Loucy (cell line): ENCODE results near the gene ITPRIP.

Experiments used
- H2AFZ ChIP-seq: fragments of 200-600 bp; sonication (generic); 2 replicates; pipeline ENCODE4 v1.6.0; 2016; ENCODE audit warnings: antibody characterized with exemption, mild to moderate bottlenecking, low read length, moderate library complexity
- H3F3A ChIP-seq: fragments of 200-600 bp; 2 replicates; pipeline ENCODE4 v1.6.0; 2016; ENCODE audit warnings: antibody characterized with exemption, low read depth, mild to moderate bottlenecking
- H3K27me3 ChIP-seq: fragments of 200-600 bp; sonication (generic); 2 replicates; pipeline ENCODE4 v1.6.1; 2014; ENCODE audit warnings: low read length, mild to moderate bottlenecking; ENCODE audit not compliant: insufficient read depth, poor library complexity, severe bottlenecking
- H3K36me3 ChIP-seq: fragments of 200-600 bp; sonication (generic); 2 replicates; pipeline ENCODE4 v1.6.1; 2016; ENCODE audit warnings: low read length; ENCODE audit not compliant: insufficient read depth
- H3K4me1 ChIP-seq: fragments of 200-600 bp; sonication (generic); 2 replicates; pipeline ENCODE4 v1.5.1; 2014; ENCODE audit warnings: low read length, mild to moderate bottlenecking; ENCODE audit not compliant: insufficient read depth, poor library complexity, severe bottlenecking
- H3K4me2 ChIP-seq: fragments of 200-600 bp; sonication (generic); 2 replicates; pipeline ENCODE4 v1.6.0; 2014; ENCODE audit warnings: antibody characterized with exemption, low read length, low read depth, mild to moderate bottlenecking; ENCODE audit not compliant: poor library complexity, severe bottlenecking
- H3K4me3 ChIP-seq: fragments of 200-600 bp; sonication (generic); 2 replicates; pipeline ENCODE4 v1.5.1; 2014; ENCODE audit warnings: low read length, mild to moderate bottlenecking, mixed read lengths; ENCODE audit not compliant: poor library complexity, severe bottlenecking
- H3K79me2 ChIP-seq: fragments of 200-600 bp; sonication (generic); 2 replicates; pipeline ENCODE4 v1.6.1; 2014; ENCODE audit warnings: low read length; ENCODE audit not compliant: insufficient read depth
- H3K9ac ChIP-seq: fragments of 200-600 bp; sonication (generic); 2 replicates; pipeline ENCODE4 v1.6.0; 2014; ENCODE audit warnings: mild to moderate bottlenecking, low read depth, low read length, moderate library complexity; ENCODE audit not compliant: poor library complexity, severe bottlenecking
- H3K9me2 ChIP-seq: fragments of 200-600 bp; sonication (generic); replicated peaks from 2 replicates; pipeline ENCODE4 v1.6.1; 2016; ENCODE audit warnings: low read depth, low read length, mixed read lengths
- H3K9me3 ChIP-seq: fragments of 200-600 bp; sonication (generic); 2 replicates; pipeline ENCODE4 v1.6.1; 2014; ENCODE audit warnings: mild to moderate bottlenecking, antibody characterized with exemption, low read length, low read depth; ENCODE audit not compliant: insufficient read depth
- H4K20me1 ChIP-seq: fragments of 200-600 bp; sonication (generic); 2 replicates; pipeline ENCODE4 v1.6.0; 2014; ENCODE audit warnings: antibody characterized with exemption, low read length, mild to moderate bottlenecking; ENCODE audit not compliant: insufficient read depth, poor library complexity, severe bottlenecking
- CTCF ChIP-seq: fragments of 200-600 bp; sonication (generic); conservative IDR thresholded peaks from 2 replicates; pipeline ENCODE4 v1.5.1; 2014; ENCODE audit warnings: mild to moderate bottlenecking, antibody characterized with exemption, low read length
- EZH2phosphoT487 ChIP-seq: fragments of 200-600 bp; IDR thresholded peaks from 2 replicates; pipeline ENCODE4 v1.6.1; 2018; ENCODE audit warnings: antibody characterized with exemption, mild to moderate bottlenecking, moderate library complexity, borderline replicate concordance

The ITPRIP gene

DNA sequence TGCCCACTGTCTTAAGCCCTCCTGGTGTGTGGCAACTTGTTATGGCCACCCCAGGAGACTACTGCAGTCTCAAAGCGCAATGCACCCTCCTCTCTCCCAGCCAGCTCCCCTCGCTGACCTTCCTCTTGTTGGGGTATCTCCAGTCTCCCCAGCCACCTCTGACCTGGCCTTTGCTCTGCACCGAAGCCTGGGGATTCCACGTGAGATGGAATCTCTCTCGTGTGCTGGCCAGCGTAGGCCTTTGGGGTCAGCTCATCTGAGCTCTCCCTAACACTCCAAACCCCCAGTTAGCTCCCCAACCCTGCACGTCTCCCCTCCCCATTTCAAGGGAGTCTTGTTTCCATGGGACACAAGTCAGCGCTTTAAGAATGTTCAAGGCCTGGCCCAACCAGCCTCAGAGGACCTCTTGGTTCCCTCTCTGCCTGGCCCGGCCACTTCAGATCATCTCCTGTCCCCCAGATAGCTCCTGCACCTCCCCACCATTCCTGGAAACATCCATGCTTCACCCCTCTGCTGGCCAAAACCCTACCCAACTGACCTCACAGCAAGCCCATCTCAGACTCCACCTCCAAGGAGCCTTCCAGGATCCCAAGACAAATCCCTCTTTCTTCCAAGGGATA, 11.2 kb downstream of the ITPRIP start:
- peaks cover 68% of the 10 kb centered on the region for H4K20me1 ChIP-seq
- H3F3A ChIP-seq = no peaks in the 10 kb centered on the region
- peak overlapping the region; percentile 80 for H3K9ac ChIP-seq
- no peak for TF ChIP-seq EZH2phosphoT487
- TF ChIP-seq CTCF = no peak
- H3K9me3 ChIP-seq = no peaks in the 10 kb centered on the region
- H3K4me2 ChIP-seq = peak overlapping the region; percentile 85
- H3K9me2 ChIP-seq = no peaks in the 10 kb centered on the region
- H3K79me2 ChIP-seq = peaks cover 100% of the 10 kb centered on the region
- H3K36me3 ChIP-seq = no peaks in the 10 kb centered on the region; the same call in 1 of the 2 replicates
- no peaks in the 10 kb centered on the region for H3K27me3 ChIP-seq
- H2AFZ ChIP-seq = no peak overlapping the region
- H3K4me3 ChIP-seq = peak overlapping the region; percentile 74
- H3K4me1 ChIP-seq = peaks cover 100% of the 10 kb centered on the region

GRCh38 chr10:104325436-104326435, 12.5 kb downstream of the ITPRIP start:
- Histone ChIP-seq H3K9ac (peak overlapping the region; percentile 80), H3K4me3 (peak overlapping the region; percentile 74), H2AFZ (no peak overlapping the region), H4K20me1 (peaks cover 68% of the 10 kb centered on the region), H3K36me3 (no peaks in the 10 kb centered on the region; the same call in 1 of the 2 replicates), H3K4me2 (peak overlapping the region; percentile 85), H3K4me1 (peaks cover 99% of the 10 kb centered on the region), H3K27me3 (no peaks in the 10 kb centered on the region), H3F3A (no peaks in the 10 kb centered on the region), H3K9me2 (no peaks in the 10 kb centered on the region), H3K9me3 (no peaks in the 10 kb centered on the region), H3K79me2 (peaks cover 100% of the 10 kb centered on the region)
- TF ChIP-seq CTCF (no peak), EZH2phosphoT487 (no peak)

DNA sequence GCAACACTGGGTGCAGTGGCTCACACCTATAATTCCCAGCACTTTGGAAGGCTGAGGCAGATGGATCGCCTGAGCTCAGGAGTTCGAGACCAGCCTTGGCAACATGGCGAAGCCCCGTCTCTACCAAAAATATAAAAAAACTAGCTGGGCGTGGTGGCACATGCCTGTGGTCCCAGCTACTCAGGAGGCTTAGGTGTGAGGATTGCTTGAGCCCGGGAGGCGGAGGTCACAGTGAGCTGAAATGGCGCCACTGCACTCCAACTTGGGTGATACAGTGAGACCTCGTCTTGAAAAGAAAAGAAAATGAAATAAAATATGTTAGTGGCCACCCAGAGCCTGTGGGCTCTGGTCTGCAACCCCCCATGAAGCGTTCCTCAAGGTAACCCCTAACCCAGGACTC, 13.3 kb downstream of the ITPRIP start:
- peaks cover 100% of the 10 kb centered on the region for H3K79me2 ChIP-seq
- H3K4me3 ChIP-seq = peak overlapping the region; percentile 74
- no peaks in the 10 kb centered on the region for H3K27me3 ChIP-seq
- peak overlapping the region; percentile 85 for H3K4me2 ChIP-seq
- H3K36me3 ChIP-seq = no peaks in the 10 kb centered on the region; the same call in 1 of the 2 replicates
- H3K9ac ChIP-seq = peak overlapping the region; percentile 80
- no peaks in the 10 kb centered on the region for H3K9me2 ChIP-seq
- H3F3A ChIP-seq = no peaks in the 10 kb centered on the region
- H3K9me3 ChIP-seq = no peaks in the 10 kb centered on the region
- no peak for TF ChIP-seq CTCF
- no peak for TF ChIP-seq EZH2phosphoT487
- H4K20me1 ChIP-seq = peaks cover 73% of the 10 kb centered on the region
- peaks cover 92% of the 10 kb centered on the region for H3K4me1 ChIP-seq
- H2AFZ ChIP-seq = no peak overlapping the region
